ENCODE measurements around the gene RCL1. TPM values are rescaled to one million over a fixed set of nuclear protein-coding genes. Genes with fewer than 3 reads are reported as not detected.

The RCL1 gene
- polyA plus RNA-seq, 1 of the 3 experiments (the other 2 are of a cell fraction) = 18.4 TPM

DNA sequence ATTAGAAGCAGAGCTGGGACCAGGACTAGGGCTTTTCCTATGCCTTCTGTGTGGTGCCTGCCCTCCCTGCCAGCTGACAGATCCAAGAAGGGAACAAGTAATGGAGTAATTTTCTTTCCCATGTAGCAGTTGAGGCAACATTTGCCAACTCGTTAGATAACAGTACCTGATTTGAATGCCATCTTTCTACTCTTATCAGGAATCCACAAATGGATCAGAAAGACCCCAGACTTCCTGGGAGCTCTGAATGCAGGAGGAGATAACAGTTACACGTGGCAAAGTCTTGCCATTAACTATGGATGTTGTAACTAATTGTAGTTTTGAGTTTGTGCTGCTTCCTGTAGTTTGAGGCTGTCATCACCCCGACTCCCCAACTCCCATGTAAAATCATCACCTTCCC, 39.2 kb downstream of the RCL1 start (continued):
- TF ChIP-seq EZH2phosphoT487 (IDR thresholded peaks at IDR 0.05; ENCODE audit: borderline replicate concordance, low read depth) (no peak), GATA2 (CRISPR knock-in tag; IDR thresholded peaks at IDR 0.05) (no peak), TCF12 (IDR thresholded peaks at IDR 0.05) (no peak), TAF1 (IDR thresholded peaks at IDR 0.05; ENCODE audit: borderline replicate concordance, low read depth, low read length) (no peak), EP300 (IDR thresholded peaks at IDR 0.05; ENCODE audit: borderline replicate concordance in 1 of 2, low read depth in 1 of 2, low read length in 1 of 2) (no peak), FOXM1 (IDR thresholded peaks at IDR 0.05; ENCODE audit: low read depth) (no peak), ELF1 (IDR thresholded peaks at IDR 0.05) (no peak)

DNA sequence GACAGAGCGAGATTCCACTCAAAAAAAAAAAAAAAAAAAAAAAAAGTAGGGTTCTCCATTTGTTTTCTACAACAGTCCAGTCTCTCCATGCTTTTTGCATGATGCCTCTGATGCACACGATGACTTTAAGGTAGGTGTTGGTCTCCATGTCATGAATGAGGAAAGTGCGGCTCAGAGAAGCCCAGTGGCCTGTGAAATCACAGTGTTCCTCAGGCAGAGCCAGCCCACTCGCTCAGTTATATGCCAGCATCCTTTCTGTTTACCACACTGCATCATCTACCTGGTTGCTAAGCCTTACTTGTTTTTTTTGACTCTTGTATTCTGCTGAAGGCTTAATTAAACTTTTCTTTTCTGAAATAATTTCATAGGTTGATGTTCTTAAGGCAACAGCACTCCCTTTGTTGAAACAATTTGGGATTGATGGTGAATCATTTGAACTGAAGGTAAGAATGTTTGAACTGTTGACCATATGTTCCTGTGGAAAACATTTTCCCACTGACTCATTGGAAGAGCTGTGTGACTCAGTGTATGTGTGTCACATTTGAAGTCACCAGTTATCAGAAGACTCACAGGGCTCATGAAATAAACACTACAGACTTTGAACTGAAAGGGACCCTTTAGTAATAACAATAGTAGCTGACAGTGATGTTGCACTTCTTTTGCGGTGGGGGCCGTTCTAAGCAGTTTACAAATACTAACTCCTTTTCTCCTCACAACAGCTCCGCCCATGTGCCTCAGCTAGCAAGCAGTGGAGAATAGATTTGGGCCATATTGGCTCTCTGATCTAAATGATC, 40.2 kb downstream of the RCL1 start:
- H3K36me3 ChIP-seq (replicated peaks in 1 of 2; ENCODE audit: control insufficient read depth in 1 of 2, insufficient read depth in 2 of 2, low read length in 1 of 2) = peaks cover 0 to 9% of the 10 kb centered on the region in 2 experiments
- peak overlapping the region; percentile 34 for H3K4me2 ChIP-seq
- H3F3A ChIP-seq (replicated peaks; ENCODE audit: insufficient read depth) = peaks cover 22% of the 10 kb centered on the region
- CTCF ChIA-PET = interaction anchor here (0.6 to 1.6 kb wide), 3 partner anchors 10 to 66 kb away, joined by 3 to 4 read pairs (median 4); no protein-coding TSS in a partner anchor
- peaks cover 24% of the 10 kb centered on the region for H3K79me2 ChIP-seq (ENCODE audit: insufficient read depth)
- POLR2A ChIA-PET = no interaction called here
- H3K27ac ChIP-seq (ENCODE audit: low read depth in 2 of 2, low read length in 1 of 2) = peak overlapping the region in 1 of 2 experiments; percentile 94; a peak in 2 of 4 replicates
- no peaks in the 10 kb centered on the region for H4K20me1 ChIP-seq (ENCODE audit: insufficient read depth)
- H3K9me3 ChIP-seq = no peaks in the 10 kb centered on the region
- peak overlapping the region; percentile 54; the same call in 1 of the 2 replicates for H3K9ac ChIP-seq
- peaks cover 0 to 41% of the 10 kb centered on the region in 2 experiments; a peak in 2 of 4 replicates for H3K4me1 ChIP-seq (ENCODE audit: control insufficient read depth in 1 of 2, insufficient read depth in 2 of 2, low read depth in 1 of 2, low read length in 1 of 2)
- no peaks in the 10 kb centered on the region for H3K9me2 ChIP-seq
- WGBS (ENCODE audit: low lambda C conversion rate) = 59% methylated on average over 7 of the region's 7 CpGs
- DNase-seq = no peak
- no peak overlapping the region for H3K4me3 ChIP-seq (ENCODE audit: low read depth in 2 of 2, low read length in 1 of 2)
- H3K27me3 ChIP-seq (ENCODE audit: insufficient read depth) = no peaks in the 10 kb centered on the region
- H2AFZ ChIP-seq (ENCODE audit: low read depth) = no peak overlapping the region
- TF ChIP-seq NRF1 (IDR thresholded peaks at IDR 0.05; ENCODE audit: low read depth, low read length) = no peak
- TF ChIP-seq SMC3 (IDR thresholded peaks at IDR 0.05; ENCODE audit: low read depth, low read length) = no peak
- no peak for TF ChIP-seq ELF1 (IDR thresholded peaks at IDR 0.05)
- TF ChIP-seq EP300 (IDR thresholded peaks at IDR 0.05; ENCODE audit: borderline replicate concordance in 1 of 2, low read depth in 1 of 2, low read length in 1 of 2) = peak in 1 of 2 experiments; percentile 64; a peak in 2 of 4 replicates
- TF ChIP-seq RFX5 (IDR thresholded peaks at IDR 0.05; ENCODE audit: low read length) = no peak
- TF ChIP-seq POLR2AphosphoS5 (IDR thresholded peaks at IDR 0.05; ENCODE audit: low read depth, low read length) = peak; percentile 76; the same call in 1 of the 2 replicates
- no peak for TF ChIP-seq RCOR1 (IDR thresholded peaks at IDR 0.05; ENCODE audit: low read length)
- TF ChIP-seq, protein P1, sequence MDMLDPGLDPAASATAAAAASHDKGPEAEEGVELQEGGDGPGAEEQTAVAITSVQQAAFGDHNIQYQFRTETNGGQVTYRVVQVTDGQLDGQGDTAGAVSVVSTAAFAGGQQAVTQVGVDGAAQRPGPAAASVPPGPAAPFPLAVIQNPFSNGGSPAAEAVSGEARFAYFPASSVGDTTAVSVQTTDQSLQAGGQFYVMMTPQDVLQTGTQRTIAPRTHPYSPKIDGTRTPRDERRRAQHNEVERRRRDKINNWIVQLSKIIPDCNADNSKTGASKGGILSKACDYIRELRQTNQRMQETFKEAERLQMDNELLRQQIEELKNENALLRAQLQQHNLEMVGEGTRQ (IDR thresholded peaks at IDR 0.05; ENCODE audit: borderline replicate concordance, low read depth, low read length) = no peak
- peak; percentile 91 for TF ChIP-seq TCF12 (IDR thresholded peaks at IDR 0.05)
- peak; percentile 67; the same call in 1 of the 2 replicates for TF ChIP-seq TEAD4 (IDR thresholded peaks at IDR 0.05; ENCODE audit: borderline replicate concordance, insufficient read depth)
- TF ChIP-seq JUND (IDR thresholded peaks at IDR 0.05) = peak; percentile 90
- TF ChIP-seq, protein P2, sequence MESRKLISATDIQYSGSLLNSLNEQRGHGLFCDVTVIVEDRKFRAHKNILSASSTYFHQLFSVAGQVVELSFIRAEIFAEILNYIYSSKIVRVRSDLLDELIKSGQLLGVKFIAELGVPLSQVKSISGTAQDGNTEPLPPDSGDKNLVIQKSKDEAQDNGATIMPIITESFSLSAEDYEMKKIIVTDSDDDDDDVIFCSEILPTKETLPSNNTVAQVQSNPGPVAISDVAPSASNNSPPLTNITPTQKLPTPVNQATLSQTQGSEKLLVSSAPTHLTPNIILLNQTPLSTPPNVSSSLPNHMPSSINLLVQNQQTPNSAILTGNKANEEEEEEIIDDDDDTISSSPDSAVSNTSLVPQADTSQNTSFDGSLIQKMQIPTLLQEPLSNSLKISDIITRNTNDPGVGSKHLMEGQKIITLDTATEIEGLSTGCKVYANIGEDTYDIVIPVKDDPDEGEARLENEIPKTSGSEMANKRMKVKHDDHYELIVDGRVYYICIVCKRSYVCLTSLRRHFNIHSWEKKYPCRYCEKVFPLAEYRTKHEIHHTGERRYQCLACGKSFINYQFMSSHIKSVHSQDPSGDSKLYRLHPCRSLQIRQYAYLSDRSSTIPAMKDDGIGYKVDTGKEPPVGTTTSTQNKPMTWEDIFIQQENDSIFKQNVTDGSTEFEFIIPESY (IDR thresholded peaks at IDR 0.05; ENCODE audit: borderline replicate concordance, low read depth) = peak; percentile 21; the same call in 1 of the 2 replicates
- TF ChIP-seq, protein P3, sequence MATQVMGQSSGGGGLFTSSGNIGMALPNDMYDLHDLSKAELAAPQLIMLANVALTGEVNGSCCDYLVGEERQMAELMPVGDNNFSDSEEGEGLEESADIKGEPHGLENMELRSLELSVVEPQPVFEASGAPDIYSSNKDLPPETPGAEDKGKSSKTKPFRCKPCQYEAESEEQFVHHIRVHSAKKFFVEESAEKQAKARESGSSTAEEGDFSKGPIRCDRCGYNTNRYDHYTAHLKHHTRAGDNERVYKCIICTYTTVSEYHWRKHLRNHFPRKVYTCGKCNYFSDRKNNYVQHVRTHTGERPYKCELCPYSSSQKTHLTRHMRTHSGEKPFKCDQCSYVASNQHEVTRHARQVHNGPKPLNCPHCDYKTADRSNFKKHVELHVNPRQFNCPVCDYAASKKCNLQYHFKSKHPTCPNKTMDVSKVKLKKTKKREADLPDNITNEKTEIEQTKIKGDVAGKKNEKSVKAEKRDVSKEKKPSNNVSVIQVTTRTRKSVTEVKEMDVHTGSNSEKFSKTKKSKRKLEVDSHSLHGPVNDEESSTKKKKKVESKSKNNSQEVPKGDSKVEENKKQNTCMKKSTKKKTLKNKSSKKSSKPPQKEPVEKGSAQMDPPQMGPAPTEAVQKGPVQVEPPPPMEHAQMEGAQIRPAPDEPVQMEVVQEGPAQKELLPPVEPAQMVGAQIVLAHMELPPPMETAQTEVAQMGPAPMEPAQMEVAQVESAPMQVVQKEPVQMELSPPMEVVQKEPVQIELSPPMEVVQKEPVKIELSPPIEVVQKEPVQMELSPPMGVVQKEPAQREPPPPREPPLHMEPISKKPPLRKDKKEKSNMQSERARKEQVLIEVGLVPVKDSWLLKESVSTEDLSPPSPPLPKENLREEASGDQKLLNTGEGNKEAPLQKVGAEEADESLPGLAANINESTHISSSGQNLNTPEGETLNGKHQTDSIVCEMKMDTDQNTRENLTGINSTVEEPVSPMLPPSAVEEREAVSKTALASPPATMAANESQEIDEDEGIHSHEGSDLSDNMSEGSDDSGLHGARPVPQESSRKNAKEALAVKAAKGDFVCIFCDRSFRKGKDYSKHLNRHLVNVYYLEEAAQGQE (IDR thresholded peaks at IDR 0.05; ENCODE audit: low read depth, low read length) = no peak
- TF ChIP-seq GATA2 (CRISPR knock-in tag; IDR thresholded peaks at IDR 0.05) = no peak
- TF ChIP-seq FOSL2 (IDR thresholded peaks at IDR 0.05; ENCODE audit: borderline replicate concordance, low read depth) = peak; percentile 96
- no peak for TF ChIP-seq CHD2 (IDR thresholded peaks at IDR 0.05; ENCODE audit: low read length, partially characterized antibody)
- TF ChIP-seq, protein P4, sequence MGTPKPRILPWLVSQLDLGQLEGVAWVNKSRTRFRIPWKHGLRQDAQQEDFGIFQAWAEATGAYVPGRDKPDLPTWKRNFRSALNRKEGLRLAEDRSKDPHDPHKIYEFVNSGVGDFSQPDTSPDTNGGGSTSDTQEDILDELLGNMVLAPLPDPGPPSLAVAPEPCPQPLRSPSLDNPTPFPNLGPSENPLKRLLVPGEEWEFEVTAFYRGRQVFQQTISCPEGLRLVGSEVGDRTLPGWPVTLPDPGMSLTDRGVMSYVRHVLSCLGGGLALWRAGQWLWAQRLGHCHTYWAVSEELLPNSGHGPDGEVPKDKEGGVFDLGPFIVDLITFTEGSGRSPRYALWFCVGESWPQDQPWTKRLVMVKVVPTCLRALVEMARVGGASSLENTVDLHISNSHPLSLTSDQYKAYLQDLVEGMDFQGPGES (IDR thresholded peaks at IDR 0.05; ENCODE audit: low read depth, low read length) = no peak
- no peak for TF ChIP-seq GABPA (IDR thresholded peaks at IDR 0.05; ENCODE audit: low read depth)
- TF ChIP-seq, protein P5, sequence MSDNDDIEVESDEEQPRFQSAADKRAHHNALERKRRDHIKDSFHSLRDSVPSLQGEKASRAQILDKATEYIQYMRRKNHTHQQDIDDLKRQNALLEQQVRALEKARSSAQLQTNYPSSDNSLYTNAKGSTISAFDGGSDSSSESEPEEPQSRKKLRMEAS (IDR thresholded peaks at IDR 0.05; ENCODE audit: low read depth) = peak; percentile 24; the same call in 1 of the 2 replicates
